SK-N-SH (cell line): ENCODE measurements around the gene ATXN7L3.

ENCODE experiments used
- EZH2phosphoT487 ChIP-seq: fragments of 200-600 bp; sonication (generic); IDR thresholded peaks from 2 replicates; pipeline ENCODE4 v1.6.1; 2017; ENCODE audit warnings: low read depth, mixed run types, mild to moderate bottlenecking, antibody characterized with exemption, moderate library complexity, borderline replicate concordance
- GABPA ChIP-seq: IDR thresholded peaks from 2 replicates; pipeline ENCODE4 v1.4.0; 2012; ENCODE audit warnings: low read depth, mild to moderate bottlenecking
- JUND ChIP-seq: IDR thresholded peaks from 2 replicates; pipeline ENCODE4 v1.4.0; 2012
- POLR2AphosphoS5 ChIP-seq: IDR thresholded peaks from 2 replicates; pipeline ENCODE4 v1.6.1; 2012; ENCODE audit warnings: low read depth, low read length
- RXRA ChIP-seq: IDR thresholded peaks from 2 replicates; pipeline ENCODE4 v1.4.0; 2012; ENCODE audit warnings: low read depth, mild to moderate bottlenecking, borderline replicate concordance
- YY1 ChIP-seq: IDR thresholded peaks from 2 replicates; pipeline ENCODE4 v1.4.0; 2012; ENCODE audit warnings: low read depth, mild to moderate bottlenecking
- TF ChIP-seq, protein P1 (sequence below): IDR thresholded peaks from 2 replicates; pipeline ENCODE4 v1.6.1; 2012; ENCODE audit warnings: mild to moderate bottlenecking, low read depth, low read length, moderate library complexity
- TF ChIP-seq, protein P2 (sequence below): fragments of 150-350 bp; IDR thresholded peaks from 2 replicates; pipeline ENCODE4 v1.6.1; 2016; ENCODE audit warnings: mild to moderate bottlenecking, low read depth, low read length

DNA sequence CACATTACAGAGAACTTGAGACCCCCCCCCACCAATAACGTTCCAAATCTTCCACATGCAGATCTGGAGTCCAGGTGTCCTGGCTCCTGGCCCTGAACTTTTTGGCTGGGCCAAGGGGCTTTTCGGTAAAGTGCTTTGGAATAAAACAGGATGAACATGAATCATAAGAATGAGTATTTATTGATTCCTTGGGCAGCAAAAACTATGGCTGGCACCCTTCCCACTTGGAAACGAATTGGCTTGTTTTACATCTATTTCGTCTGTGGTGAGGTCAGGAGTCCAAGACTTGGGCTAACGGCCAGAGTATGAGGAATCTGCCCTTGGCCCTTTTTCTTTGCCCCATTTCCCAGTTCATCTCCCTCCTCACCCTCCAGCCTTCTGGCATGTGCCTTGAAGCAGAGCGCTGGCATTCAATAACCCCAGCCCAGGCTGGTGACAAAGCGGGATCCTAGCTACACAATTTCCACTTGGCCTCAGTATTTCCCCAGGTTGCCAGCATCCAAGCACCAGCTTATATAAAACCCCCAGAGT, 23.9 kb upstream of the ATXN7L3 start:
- TF ChIP-seq RXRA = peak; percentile 89; the same call in 1 of the 2 replicates
- TF ChIP-seq EZH2phosphoT487 = no peak
- no peak for TF ChIP-seq GABPA
- TF ChIP-seq YY1 = no peak
- 0 out of 2 replicates have a peak, but pooled peaks have one; percentile 38 for TF ChIP-seq JUND
- TF ChIP-seq, protein P1, sequence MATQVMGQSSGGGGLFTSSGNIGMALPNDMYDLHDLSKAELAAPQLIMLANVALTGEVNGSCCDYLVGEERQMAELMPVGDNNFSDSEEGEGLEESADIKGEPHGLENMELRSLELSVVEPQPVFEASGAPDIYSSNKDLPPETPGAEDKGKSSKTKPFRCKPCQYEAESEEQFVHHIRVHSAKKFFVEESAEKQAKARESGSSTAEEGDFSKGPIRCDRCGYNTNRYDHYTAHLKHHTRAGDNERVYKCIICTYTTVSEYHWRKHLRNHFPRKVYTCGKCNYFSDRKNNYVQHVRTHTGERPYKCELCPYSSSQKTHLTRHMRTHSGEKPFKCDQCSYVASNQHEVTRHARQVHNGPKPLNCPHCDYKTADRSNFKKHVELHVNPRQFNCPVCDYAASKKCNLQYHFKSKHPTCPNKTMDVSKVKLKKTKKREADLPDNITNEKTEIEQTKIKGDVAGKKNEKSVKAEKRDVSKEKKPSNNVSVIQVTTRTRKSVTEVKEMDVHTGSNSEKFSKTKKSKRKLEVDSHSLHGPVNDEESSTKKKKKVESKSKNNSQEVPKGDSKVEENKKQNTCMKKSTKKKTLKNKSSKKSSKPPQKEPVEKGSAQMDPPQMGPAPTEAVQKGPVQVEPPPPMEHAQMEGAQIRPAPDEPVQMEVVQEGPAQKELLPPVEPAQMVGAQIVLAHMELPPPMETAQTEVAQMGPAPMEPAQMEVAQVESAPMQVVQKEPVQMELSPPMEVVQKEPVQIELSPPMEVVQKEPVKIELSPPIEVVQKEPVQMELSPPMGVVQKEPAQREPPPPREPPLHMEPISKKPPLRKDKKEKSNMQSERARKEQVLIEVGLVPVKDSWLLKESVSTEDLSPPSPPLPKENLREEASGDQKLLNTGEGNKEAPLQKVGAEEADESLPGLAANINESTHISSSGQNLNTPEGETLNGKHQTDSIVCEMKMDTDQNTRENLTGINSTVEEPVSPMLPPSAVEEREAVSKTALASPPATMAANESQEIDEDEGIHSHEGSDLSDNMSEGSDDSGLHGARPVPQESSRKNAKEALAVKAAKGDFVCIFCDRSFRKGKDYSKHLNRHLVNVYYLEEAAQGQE = no peak
- peak; percentile 35; the same call in 1 of the 2 replicates for TF ChIP-seq POLR2AphosphoS5
- TF ChIP-seq, protein P2, sequence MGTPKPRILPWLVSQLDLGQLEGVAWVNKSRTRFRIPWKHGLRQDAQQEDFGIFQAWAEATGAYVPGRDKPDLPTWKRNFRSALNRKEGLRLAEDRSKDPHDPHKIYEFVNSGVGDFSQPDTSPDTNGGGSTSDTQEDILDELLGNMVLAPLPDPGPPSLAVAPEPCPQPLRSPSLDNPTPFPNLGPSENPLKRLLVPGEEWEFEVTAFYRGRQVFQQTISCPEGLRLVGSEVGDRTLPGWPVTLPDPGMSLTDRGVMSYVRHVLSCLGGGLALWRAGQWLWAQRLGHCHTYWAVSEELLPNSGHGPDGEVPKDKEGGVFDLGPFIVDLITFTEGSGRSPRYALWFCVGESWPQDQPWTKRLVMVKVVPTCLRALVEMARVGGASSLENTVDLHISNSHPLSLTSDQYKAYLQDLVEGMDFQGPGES = no peak
